T-helper 17 cell (primary cell): ENCODE measurements around the gene PRDM11. TPM values are rescaled to one million over a fixed set of nuclear protein-coding genes. Genes with fewer than 3 reads are reported as not detected.

Experiments
- ATAC-seq: fragments of 150-1000 bp; cut with Tn5 transposase; 2 replicates; pipeline ENCODE4 v1.10.0; 2021; ENCODE audit warnings: mild to moderate bottlenecking, moderate library complexity
- DNase-seq, 3 donors: peaks; one replicate each; pipeline versions ENCODE4 v3.0.0 to v3.0.0-alpha.2; 2020 to 2021
- H3K9me3 ChIP-seq: one replicate; pipeline ENCODE4 v1.7.0; 2013; ENCODE audit warnings: low read length, mild to moderate bottlenecking; ENCODE audit not compliant: control insufficient read depth, poor library complexity, severe bottlenecking
- H3K27ac Mint-ChIP-seq: one replicate; pipeline ENCODE4 v1.8.0; 2022; ENCODE audit warnings: mild to moderate bottlenecking, moderate library complexity, mixed read lengths
- H3K27me3 Mint-ChIP-seq: one replicate; pipeline ENCODE4 v1.8.0; 2022; ENCODE audit warnings: mixed read lengths
- H3K36me3 Mint-ChIP-seq: one replicate; pipeline ENCODE4 v1.8.0; 2022; ENCODE audit warnings: low read depth, mixed read lengths
- H3K4me1 Mint-ChIP-seq: one replicate; pipeline ENCODE4 v1.8.0; 2022; ENCODE audit warnings: mild to moderate bottlenecking, mixed read lengths
- H3K4me3 Mint-ChIP-seq: one replicate; pipeline ENCODE4 v1.8.0; 2022; ENCODE audit warnings: mild to moderate bottlenecking, moderate library complexity, mixed read lengths
- total RNA-seq, 4 donors: library from RNA in 2 of 4; stranded (reverse) in 2 of 4; gene quantifications; one replicate each; pipeline ENCODE4 v1.2.3 and lab custom pipeline; 2022 to 2026

PRDM11 gene
- total RNA-seq, 2 donors from 2014 or later, result 4.6 to 6.5 TPM

DNA sequence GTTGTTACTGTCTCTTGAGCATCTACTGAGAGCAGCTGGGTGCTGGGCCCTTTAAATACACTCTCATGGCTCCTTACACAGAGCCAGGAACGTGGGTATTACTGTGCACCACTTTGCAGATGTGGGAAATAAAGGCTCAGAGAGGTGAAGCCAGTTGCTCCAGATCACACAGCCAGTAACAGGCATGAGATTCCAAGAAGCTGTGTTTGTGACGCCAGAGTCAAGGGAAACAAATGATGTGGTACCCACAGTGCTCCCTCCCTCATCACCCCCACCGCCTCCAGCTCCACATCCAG lies 1.4 kb upstream of the PRDM11 start:
- DNase-seq, result no peak

DNA sequence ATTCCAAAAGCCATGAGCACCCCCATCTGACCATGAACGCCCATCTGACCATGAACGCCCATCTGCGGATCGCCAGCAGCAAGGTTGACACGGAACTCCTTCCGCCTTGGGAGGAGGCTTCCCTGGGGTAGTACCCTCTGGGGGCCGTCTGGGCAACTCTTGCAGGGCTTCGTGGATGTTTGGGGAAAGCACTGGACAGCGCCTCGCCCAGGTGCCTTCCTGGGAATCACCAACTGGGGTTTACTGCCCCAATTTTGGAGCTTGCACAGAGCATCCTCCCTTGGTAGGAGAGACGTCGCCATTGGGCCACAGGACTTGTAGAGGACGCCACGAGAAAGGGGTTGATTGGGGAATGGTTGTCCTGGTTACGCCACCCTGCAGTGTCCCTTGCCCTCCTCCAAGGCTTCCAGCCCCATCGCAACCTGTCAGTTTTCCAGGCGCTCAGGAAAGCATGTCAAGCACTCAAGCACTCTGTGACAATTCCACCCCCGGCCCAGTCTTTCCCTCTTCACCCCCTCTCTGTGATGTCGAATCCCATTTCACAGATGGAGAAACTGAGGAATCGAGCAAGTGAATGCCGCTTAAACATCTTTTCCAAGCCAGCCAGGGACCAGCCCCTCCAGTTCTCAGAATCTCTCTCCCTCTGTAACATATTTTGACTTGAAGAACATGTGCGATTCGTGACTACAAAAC lies 914 bp upstream of the PRDM11 start:
- no peak for DNase-seq
- peaks cover 32% of the 10 kb centered on the region for H3K4me1 Mint-ChIP-seq
- no peaks in the 10 kb centered on the region for H3K9me3 ChIP-seq
- peak overlapping the region; percentile 92 for H3K4me3 Mint-ChIP-seq
- peaks cover 5% of the 10 kb centered on the region for H3K36me3 Mint-ChIP-seq
- ATAC-seq, result no peak
- H3K27ac Mint-ChIP-seq, result peak overlapping the region; percentile 88
- peaks cover 5% of the 10 kb centered on the region for H3K27me3 Mint-ChIP-seq

More for the DNA sequence above, 1.4 kb upstream of the PRDM11 start:
- Mint-ChIP-seq H3K36me3 (peaks cover 3% of the 10 kb centered on the region), H3K27me3 (peaks cover 5% of the 10 kb centered on the region), H3K27ac (no peak overlapping the region), H3K4me1 (peaks cover 27% of the 10 kb centered on the region), H3K4me3 (peak overlapping the region; percentile 21)
- no peak for ATAC-seq
- H3K9me3 ChIP-seq, result no peaks in the 10 kb centered on the region

DNA sequence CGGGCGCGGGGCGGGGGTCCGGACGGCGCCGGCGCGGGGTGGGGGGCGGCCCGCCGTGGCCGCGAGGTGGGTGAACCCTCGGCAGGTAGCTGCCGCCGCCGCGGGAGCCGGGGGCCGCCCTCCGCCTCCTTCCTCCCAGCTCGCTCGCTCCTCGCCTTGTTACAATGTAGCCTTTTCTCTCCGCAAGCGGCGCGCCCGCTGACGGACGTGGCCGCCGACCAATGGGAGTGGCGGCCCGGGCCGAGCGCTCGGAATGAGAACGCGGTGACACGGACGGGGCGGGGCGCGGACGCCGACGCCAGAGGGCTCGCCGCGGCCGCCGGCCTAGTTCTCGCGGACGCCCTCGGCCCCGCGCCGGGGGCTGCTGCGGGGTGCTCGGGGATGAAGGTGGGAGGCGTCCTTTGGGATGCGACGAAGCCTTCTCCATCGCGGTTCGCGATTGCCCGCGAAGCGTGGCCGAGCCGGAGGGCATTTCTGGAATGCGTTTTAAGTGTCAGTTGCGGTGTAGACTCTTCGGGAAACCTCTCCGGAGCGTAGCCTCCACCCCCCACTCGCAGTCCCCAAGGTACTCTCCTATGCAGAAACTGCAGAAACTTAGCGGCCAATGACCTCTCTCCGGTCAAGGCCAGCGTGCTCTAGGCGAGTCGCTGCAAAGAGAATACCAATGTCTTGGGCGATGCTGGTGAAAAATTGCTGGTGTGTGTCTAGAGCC lies 734 bp downstream of the PRDM11 start:
- peaks cover 5% of the 10 kb centered on the region for H3K36me3 Mint-ChIP-seq
- H3K4me1 Mint-ChIP-seq, result peaks cover 35% of the 10 kb centered on the region
- peak; percentile 87 to 89 (median 87) for DNase-seq
- H3K4me3 Mint-ChIP-seq, result peak overlapping the region; percentile 92
- peak overlapping the region; percentile 75 for H3K27ac Mint-ChIP-seq
- H3K9me3 ChIP-seq, result no peaks in the 10 kb centered on the region
- H3K27me3 Mint-ChIP-seq, result peaks cover 5% of the 10 kb centered on the region
- peak; percentile 98 for ATAC-seq

DNA sequence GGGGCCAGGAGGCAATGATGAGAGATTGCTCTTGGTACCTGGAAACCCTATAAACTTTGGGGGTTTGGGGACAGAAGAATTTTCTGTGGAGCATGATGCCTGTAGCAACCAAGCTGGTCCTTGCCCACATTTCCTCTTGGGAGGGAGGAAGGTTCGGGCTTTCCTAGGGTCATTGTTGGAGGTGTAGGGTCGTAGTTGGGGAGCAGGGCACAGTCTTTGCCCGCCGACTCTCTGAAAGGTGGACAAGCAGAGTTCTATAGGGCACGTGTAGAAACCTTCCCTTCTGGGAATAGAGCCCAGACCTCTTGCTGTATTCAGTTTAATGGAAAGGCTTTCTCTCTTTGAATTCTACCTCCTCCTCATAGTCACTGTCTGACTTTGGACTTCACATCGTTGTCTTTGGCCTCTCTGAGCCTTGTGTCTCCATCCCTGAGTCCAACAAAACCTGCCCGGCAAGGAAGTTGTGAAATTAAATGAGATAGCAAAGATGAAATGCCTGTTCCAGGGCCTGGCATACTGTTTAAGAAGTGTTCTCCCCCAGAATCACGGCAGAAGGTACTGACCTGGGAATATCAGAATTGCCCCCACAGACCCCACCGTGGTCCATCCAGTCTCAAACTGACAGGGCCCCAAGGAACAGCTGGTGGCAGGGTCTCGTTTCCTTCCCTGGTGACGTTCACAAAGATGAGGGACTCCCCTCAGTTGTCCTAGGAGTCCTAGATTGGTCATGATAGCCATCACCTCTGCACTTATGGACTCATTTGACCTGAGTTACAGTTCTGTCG lies 1.6 kb downstream of the PRDM11 start:
- Mint-ChIP-seq H3K27me3 (peaks cover 5% of the 10 kb centered on the region), H3K36me3 (peaks cover 5% of the 10 kb centered on the region), H3K27ac (peak overlapping the region; percentile 75), H3K4me1 (peaks cover 40% of the 10 kb centered on the region), H3K4me3 (peak overlapping the region; percentile 92)
- H3K9me3 ChIP-seq, result no peaks in the 10 kb centered on the region
- no peak for ATAC-seq
- no peak for DNase-seq

DNA sequence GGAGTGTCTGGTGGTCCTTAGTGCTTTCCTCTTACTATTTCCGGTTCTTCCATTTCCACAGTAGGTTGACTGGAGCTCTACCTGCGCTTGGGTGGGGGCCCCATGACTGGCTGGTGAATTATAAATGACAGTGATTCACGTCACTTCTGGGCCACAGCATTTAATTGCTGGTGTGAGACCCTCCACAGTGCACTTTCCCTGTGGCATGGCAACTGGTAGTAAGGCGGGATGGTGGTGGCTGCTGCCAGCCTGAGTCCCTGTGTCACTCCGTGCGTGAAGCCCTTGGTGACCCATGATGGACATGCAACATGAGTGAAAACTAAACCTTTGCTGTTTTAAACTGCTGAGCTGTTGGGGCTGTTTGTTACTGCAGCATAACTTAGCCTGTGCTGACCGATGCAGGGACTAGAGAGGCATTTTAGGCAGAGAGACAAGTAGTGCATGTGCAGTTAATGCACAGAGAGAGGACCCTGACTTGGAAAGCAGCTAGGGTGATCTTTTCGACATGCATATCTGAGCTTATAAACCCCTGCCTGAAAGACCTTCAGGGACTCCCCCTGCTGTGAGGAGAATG lies 3.1 kb downstream of the PRDM11 start:
- H3K27me3 Mint-ChIP-seq, result no peaks in the 10 kb centered on the region
- H3K36me3 Mint-ChIP-seq, result peaks cover 3% of the 10 kb centered on the region
- H3K27ac Mint-ChIP-seq, result peak overlapping the region; percentile 34
- H3K9me3 ChIP-seq, result no peaks in the 10 kb centered on the region
- peaks cover 42% of the 10 kb centered on the region for H3K4me1 Mint-ChIP-seq
- ATAC-seq (no peak), DNase-seq (no peak)
- no peak overlapping the region for H3K4me3 Mint-ChIP-seq

DNA sequence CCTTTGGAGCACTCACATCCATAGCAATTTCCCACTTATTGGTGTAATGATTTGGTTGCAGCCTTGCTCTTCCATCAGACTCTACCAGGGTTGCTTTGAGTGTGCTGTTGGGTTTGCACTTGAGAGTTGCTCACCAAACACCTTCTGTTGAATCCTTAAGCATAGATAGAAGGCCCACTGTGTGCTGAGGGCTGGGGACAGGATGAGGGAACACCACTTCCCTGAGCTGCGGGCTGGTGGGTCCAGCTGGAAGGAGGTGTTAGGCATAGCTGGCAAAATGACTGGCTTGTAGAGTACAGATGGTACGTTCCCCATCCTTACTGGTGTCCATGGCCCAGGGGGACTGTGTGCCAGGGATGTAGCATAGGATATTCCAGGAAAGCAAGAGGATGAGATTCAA lies 3.9 kb downstream of the PRDM11 start:
- no peak for DNase-seq
- H3K27me3 Mint-ChIP-seq, result no peaks in the 10 kb centered on the region
- peaks cover 45% of the 10 kb centered on the region for H3K4me1 Mint-ChIP-seq
- no peak for ATAC-seq
- peaks cover 3% of the 10 kb centered on the region for H3K36me3 Mint-ChIP-seq
- H3K4me3 Mint-ChIP-seq, result no peak overlapping the region
- peak overlapping the region; percentile 63 for H3K27ac Mint-ChIP-seq
- H3K9me3 ChIP-seq, result no peaks in the 10 kb centered on the region

DNA sequence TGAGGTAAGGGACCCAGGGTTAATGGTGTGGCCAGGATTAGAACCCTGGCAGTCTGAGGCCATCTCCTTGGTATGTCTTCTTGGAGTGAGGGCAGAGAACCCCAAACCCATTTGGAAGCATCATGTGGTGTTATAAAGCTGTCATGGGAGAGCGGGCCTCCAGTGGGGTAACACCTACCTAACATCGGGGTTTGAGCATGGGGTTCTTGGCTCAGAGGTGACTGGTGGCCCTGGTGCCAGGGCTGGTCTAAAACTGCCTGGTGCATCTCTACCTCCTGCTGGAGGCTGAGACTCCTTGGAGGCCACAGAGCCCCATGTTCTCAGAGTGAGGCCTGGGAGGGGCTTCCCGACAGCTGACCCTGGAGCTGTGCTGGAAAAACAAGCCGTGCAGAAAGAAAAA lies 4.5 kb downstream of the PRDM11 start:
- H3K27ac Mint-ChIP-seq, result no peak overlapping the region
- H3K9me3 ChIP-seq, result no peaks in the 10 kb centered on the region
- DNase-seq (no peak), ATAC-seq (no peak)
- H3K4me1 Mint-ChIP-seq, result peaks cover 45% of the 10 kb centered on the region
- peaks cover 3% of the 10 kb centered on the region for H3K36me3 Mint-ChIP-seq
- H3K27me3 Mint-ChIP-seq, result no peaks in the 10 kb centered on the region
- H3K4me3 Mint-ChIP-seq, result no peak overlapping the region

DNA sequence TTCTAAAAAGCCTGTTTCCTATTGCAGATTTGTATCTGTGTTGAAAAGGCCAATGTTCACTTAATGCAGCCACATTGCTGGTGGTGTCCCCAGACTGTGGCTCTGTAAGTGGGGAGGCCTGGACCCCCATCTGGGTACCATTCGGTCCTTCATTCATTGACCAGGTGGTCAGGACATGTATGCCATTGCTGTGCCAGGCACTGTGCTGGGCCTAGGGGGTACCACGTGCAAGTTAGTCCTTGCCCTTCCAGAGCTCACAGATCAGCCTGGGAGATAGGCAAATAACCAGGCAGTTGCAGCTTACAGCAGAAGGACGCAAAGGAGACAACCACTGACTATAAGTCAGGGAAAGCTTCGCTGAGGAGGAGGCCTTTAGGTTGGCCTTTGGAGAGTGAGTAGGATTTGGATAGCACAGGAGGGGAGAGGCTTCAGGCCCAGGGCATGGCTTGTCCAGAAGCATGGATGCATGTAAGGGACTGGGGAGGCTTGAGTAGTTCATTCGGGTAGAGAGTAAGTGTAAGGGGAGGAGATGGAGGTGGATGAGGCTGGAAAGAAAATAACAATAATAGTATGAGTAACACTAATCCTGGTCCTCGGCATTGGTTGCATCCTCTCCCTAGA lies 5.0 kb downstream of the PRDM11 start:
- H3K4me3 Mint-ChIP-seq, result no peak overlapping the region
- H3K36me3 Mint-ChIP-seq, result peaks cover 3% of the 10 kb centered on the region
- H3K9me3 ChIP-seq, result no peaks in the 10 kb centered on the region
- H3K27ac Mint-ChIP-seq, result no peak overlapping the region
- no peaks in the 10 kb centered on the region for H3K27me3 Mint-ChIP-seq
- ATAC-seq (no peak), DNase-seq (no peak)
- H3K4me1 Mint-ChIP-seq, result peaks cover 44% of the 10 kb centered on the region

DNA sequence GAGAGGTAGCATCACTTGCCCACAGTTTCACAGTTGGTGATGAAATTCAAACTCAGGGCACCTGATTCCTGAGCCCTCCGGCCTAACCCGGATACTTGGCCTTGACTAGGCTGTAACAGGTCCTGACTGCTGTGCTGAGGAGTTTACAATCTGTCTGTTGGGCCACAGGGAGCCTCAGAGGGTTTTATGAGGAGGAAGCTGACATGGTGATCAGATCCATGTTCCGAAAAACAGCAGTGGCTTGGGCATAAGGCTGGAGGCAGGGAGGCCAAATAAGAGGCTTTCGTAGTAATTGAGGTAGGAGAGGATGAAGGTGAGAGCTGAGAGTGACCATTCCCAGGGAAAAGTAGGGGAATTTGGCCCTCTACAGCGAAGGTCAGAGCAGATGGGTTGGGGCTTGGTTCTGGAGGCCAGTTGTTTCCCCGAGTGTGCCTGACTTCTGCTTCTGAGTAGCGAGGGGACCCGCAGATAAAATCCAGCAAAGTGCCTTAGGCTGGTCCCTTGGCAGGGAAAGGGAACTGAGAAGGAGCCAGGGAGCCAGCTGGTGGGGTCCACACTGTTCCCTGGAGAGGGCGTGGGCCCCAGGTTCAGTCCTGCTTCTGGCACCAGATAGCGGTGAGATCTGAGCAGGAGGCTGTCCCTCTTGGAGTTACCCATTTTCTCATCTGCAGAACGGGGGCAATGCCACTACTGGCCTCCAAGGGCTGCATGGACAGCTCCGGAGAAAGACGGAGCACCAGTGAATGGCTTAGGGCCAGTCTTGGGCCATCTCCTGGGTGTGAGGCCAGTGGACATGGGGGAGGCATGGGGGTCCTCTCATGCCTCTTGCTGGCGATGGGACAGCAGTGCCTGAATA lies 6.5 kb downstream of the PRDM11 start:
- Mint-ChIP-seq H3K4me1 (peaks cover 39% of the 10 kb centered on the region), H3K27ac (peak overlapping the region; percentile 77), H3K27me3 (no peaks in the 10 kb centered on the region), H3K4me3 (no peak overlapping the region), H3K36me3 (peaks cover 6% of the 10 kb centered on the region)
- no peaks in the 10 kb centered on the region for H3K9me3 ChIP-seq
- no peak for ATAC-seq
- DNase-seq, result no peak

DNA sequence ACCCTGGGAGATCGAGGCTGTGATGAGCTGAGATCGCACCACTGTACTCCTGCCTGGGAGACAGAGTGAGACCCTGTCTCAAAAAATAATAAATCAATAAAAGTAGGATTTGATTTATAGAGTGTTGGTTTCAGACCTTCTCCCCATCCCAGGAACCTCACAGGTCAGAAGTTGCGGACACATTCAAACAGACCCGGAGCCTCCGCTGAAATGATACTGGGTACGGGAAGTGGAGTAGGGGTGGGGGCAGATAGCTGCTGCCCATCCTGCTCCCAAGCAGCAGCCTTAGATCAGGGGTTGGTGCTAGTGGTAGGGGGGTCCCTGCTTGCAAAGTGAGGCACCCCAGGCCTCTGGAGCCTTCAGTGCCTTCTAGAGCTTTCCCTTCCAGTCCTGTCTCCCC lies 7.8 kb downstream of the PRDM11 start:
- no peaks in the 10 kb centered on the region for H3K9me3 ChIP-seq
- no peak for ATAC-seq
- H3K4me1 Mint-ChIP-seq, result peaks cover 34% of the 10 kb centered on the region
- H3K27me3 Mint-ChIP-seq, result no peaks in the 10 kb centered on the region
- H3K36me3 Mint-ChIP-seq, result peaks cover 6% of the 10 kb centered on the region
- H3K4me3 Mint-ChIP-seq, result no peak overlapping the region
- H3K27ac Mint-ChIP-seq, result no peak overlapping the region
- DNase-seq, result no peak

DNA sequence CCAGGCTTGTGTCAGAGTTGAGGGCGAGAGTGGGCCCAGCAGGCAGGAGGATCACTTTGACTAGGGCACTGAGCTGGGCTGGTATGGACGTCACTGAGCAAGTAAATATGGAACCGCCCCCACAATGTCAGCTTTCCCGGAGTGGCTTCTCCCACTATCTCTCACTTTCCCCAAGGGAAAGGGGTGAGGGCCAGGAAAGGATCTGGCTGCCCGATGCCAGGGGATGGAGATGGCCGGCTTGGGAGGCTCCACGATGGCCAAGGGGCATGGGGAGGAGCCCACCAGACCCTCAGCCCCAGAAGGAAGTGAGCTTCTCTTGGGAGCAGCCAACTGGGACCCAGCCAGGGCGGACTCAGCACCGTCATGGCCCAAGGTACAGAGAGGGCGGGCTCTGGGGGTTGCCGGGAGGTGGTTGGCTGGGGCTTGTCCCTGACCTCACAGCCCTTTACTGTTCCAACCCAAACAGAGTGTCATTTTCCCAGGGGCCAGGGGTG lies 8.7 kb downstream of the PRDM11 start:
- DNase-seq (no peak), ATAC-seq (no peak)

DNA sequence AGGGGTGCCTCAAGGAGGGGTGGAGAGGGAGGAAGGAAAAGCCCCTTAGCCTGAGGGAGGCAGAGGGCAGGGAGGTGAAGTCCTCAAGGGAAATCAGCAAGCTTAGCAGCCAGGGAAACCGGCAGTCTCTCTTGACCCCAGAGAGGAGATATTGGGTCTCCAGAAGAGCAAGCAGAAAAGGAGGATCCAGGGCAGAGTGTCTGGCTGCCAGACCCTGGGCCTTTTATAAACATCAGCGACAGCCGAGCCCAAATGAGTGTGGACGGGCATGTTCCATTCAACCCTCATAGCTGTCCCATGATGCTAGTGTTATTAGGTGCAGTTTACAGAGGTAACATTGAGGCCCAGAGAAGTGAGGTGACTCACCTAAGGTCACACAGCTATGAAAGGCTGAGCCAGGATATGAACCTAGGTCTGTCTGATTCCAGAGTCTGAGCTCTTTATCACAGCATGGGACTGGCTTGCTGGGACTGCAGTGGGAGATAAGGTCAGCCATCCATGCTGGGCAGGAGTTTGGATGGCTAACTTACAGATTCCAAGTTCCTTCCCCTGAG lies 9.3 kb downstream of the PRDM11 start:
- Mint-ChIP-seq H3K27me3 (no peaks in the 10 kb centered on the region), H3K4me1 (peaks cover 24% of the 10 kb centered on the region), H3K36me3 (peaks cover 3% of the 10 kb centered on the region), H3K4me3 (no peak overlapping the region), H3K27ac (no peak overlapping the region)
- no peaks in the 10 kb centered on the region for H3K9me3 ChIP-seq
- DNase-seq (no peak), ATAC-seq (no peak)

More for the DNA sequence above, 8.7 kb downstream of the PRDM11 start:
- Mint-ChIP-seq H3K27ac (no peak overlapping the region), H3K27me3 (no peaks in the 10 kb centered on the region), H3K4me3 (no peak overlapping the region), H3K36me3 (peaks cover 4% of the 10 kb centered on the region), H3K4me1 (peaks cover 30% of the 10 kb centered on the region)
- H3K9me3 ChIP-seq, result no peaks in the 10 kb centered on the region
